Epidermal melanocyte (primary cell): ENCODE results near the gene CPXM1.
"Not testable (repeated sequence)": the region's sequence is repeated elsewhere in the genome, so short reads cannot be mapped to it uniquely, and the experiment has no call there.

Experiments
- DNase-seq: peaks from one replicate; pipeline ENCODE4 v3.0.0; 2011; ENCODE audit warnings: low spot score; ENCODE audit not compliant: insufficient read length

CPXM1 gene

GRCh38 chr20:2801286-2801728 is 880 bp upstream of the CPXM1 start:
- DNase-seq: no peak

- DNase-seq: no peak
These were observed 523 bp downstream of the CPXM1 start for GRCh38 chr20:2799688-2800520.

DNA sequence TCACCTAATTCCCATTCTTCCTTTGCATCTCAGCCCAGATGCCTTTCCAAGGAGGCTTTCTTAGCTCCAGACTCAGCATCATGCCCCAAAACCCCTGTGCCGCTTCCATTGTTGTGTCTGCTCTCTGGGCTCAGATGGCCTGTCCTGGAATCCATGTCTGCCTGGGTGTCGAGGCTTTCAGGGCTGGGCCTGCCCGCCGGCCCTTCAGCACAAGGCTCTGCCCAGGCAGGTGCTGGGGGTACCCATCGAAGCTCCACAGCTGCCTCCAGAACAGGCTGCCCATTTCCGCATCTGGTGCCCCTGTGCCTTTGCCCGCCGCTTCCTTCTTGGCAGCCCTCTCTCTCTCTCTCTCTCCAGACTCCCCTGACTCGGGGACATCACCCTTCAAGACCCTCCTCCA is 1.2 kb downstream of the CPXM1 start:
- DNase-seq: no peak

DNA sequence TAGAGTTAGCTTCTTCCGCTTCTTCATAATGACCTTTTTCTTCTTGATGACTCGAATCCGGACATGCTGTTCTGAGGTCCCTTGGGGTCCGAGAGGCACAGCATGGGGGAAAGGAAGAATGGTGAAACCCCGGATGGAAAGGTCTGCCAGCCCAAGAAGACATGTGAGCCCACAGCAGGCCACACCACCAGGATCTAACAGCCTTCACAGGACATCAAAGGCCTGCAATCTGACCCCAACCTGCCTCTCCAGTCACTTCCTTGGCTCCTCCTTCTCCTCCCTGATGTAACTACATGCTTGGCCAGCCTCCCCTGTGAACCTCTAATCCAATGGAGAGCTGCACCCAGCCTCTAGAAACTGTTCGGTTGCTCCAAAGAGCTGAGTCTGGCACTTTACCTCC is 1.6 kb downstream of the CPXM1 start:
- DNase-seq: no peak

DNA sequence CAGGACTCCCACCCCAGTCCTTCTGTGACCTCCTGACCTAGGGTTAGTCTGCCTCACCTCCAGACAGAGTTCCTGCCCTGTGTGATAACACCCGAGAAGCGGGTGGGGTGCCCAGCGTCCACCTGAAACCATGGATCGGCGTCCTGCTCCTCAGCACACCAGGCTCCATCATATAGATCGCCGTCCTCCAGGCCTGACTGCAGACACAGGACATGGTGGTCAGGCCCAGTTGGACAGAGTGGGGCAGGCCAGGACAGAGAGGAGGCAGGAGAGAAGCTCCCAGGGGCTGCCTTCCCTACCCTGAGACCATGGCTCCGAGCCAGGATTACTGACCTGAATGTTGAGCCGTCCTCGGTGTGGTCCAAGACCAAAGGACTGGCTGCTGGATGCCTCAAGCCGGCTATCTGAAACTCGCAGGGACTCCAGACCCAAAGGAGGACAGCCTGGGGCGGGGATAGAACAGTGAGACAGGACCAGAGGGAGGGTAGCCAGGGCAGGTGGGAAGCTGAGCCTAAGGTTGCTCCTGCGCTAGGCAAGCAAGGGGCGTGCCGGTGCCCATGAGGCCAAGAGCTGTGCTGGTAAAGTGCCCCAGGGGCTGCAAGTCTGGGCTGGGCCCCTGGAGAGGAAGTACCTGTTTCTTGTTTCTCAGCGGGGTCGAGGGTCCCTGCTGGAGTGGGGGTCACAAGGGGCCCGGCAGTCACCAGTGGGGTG is 2.2 kb downstream of the CPXM1 start:
- DNase-seq: no peak

DNA sequence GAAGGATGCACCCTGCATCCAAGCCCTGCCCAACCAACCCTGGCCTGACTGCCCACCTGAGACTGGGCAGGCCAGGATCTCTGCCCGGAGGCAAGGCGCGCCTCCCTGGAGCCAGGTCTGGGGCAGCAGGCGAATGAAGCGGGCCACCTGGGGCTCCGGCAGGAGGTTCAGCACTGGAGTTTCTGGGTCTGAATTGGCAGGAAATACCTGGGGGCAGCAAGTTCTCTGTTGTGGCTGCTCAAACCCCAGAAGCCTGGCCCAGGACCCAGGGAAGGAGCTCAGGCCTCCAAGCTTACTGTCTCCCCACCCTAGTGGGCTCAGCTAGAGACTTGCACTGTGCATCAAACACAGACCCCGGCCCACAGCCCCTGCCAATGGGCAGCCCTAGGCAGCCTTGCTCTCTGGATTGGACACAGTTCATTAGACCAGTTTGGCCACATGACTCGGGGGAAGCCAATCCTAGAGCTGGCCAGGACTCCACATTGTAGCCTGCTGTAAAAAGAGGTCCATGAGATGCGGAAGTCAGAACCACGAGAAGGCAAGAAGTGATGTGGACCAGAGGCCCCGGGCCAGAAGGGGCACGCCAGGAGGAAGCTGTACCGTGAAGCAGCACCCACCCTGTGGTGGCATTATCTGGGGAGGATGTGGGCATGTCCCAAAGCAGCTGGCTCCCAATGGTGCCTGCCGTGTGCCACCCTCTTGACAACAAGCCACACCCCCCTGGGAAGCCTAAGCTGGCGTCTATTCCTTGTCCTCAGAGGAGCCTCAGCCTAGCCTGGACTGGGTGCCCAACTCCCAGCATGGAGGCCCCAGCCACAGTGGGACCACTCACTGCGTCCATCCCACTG is 3.1 kb downstream of the CPXM1 start:
- DNase-seq: no peak

DNA sequence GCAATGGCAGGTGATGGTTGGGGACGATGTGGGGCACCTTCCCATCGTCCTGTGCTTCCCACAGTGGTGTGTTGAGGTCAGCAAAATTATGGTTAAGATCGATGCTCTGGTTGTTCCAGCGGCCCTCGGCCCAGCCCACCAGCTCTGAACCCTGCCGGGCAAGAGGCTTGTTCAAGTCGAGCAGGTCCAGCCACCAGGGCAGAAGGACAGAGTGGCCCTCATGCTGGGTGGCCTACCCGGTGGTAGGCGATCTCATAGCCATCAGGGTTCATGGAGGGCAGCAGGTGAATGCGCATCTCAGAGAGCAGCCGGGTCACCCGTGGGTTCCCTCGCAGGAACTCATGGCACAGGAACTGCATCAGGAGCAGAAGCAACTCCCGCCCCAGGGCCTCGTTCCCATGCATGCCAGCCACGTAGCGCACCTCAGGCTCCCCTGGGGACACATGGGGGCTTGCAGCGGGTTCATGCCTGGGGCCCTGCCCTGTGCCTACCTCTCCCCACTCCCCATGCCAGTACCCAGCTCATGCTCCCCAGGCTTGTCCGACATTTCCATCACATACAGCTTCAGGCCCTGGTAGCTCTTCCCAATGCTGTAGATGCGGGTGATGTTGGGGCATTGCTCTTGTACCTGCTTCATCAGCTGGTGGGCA is 4.3 kb downstream of the CPXM1 start:
- no peak for DNase-seq

DNA sequence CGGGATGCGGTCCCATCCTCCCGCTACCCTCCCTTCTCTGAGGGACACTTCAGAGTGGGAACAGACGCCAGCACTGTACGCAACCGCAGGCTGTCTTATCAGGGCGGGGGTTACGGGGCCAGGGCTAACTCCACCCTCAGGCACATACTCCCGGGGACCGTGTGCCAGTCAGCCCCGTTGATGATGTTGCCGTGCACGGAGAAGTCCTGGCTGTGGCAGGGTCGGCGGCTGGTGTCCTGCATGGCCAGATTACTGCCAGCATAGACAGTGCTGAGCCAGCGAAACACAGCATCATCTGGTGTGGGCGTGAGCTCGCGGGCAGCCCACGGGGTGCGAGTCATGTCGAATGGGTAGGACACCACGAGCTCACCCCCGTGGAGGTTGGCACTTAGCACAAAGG is 5.0 kb downstream of the CPXM1 start:
- DNase-seq: no peak

DNA sequence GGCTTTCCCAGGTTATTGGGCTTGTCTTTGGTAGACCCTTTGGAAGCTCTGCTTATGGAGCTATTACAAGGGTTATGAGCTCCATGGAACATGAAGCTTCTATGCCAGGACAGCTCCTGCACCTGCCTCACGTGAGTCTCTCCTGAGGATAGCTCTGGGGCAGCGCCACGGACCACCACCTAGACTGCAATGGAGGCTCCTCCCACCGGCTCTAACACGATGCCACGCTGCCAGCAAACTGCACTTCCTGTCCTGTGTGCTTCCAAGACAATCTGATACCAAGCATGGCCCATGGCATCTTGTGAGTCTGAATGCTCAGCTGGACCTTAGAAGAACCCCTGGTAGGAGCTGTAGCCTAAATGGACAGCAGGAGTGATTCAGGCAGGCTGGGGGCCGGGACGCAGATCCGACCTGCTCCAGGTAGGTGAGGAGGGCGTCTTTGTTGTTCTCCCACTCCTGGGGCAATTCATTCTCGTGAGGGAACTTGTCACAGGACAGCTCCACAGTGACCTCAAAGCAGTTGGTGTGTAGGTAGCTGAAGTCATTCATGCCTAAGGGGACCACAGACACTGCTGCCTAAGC is 5.5 kb downstream of the CPXM1 start:
- DNase-seq: no peak

DNA sequence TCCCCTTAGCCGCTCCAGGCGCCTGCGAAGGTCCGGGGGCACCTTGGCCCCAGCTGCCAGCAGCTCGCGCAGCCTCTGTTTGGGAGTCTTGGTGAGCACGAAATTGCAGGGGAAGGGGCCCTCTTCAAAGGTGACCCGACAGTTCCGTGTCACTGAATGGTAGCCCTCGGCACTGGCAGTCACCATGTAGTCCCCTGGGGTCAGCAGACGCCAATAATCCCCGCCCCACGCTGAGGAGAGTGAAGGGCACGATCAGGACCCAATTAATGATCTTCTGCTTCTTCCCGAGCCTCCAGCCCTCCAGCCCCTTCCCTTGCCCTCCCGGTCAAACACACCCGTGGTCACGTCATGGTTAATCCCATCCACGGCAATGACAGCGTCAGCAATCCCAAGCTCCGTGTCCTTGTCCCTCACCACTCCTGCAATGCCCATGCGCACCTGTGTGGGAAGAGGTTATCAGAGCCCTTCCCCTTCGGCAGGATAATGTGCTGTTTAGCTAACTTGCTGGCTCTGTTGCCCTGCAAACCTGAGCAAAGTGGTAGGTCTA is 6.2 kb downstream of the CPXM1 start:
- no peak for DNase-seq

GRCh38 chr20:2793471-2793870 is 7.0 kb downstream of the CPXM1 start:
- DNase-seq: peak; percentile 15

- no peak for DNase-seq
These were observed 16.4 kb downstream of the CPXM1 start for GRCh38 chr20:2783908-2784566.

DNA sequence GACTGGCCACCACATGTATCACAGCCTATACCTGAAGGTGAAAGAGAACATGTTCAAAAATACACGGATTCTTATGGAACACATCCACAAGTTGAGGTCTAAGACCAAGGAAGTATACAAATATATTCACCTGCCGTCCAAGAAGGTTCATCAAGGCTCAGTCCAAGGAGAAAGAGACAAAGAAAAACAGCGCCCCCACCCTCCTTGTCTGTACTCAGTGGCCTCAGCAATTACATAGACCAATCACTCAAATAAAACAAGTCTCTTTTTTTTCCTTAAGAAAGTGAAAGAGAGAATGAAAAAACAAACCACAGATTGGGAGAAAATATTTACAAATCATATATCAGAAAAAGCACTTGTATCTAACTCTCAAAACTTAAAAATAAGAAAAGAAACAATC is 19.5 kb downstream of the CPXM1 start:
- DNase-seq: peak; percentile 7

- no peak for DNase-seq
These were observed 21.7 kb downstream of the CPXM1 start for GRCh38 chr20:2778602-2779321.

DNA sequence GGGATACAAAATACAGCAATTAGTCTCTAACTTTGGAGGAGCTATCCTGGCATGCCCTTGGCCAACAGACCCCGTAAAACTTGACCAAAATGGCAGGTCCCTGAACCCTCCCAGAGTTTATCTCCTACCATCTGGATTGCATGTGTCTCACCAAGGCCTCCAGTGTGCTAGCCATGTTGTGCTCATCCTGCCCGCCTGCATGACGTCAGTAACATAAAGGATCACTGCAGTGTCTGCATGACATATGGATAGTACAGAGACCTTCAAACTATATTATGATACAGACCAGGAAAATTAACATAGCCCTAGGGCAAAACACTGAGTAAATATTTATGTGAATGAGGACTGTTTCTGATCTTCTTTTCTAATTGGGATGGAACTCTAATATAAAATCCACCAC is 25.3 kb downstream of the CPXM1 start:
- DNase-seq: no peak

DNA sequence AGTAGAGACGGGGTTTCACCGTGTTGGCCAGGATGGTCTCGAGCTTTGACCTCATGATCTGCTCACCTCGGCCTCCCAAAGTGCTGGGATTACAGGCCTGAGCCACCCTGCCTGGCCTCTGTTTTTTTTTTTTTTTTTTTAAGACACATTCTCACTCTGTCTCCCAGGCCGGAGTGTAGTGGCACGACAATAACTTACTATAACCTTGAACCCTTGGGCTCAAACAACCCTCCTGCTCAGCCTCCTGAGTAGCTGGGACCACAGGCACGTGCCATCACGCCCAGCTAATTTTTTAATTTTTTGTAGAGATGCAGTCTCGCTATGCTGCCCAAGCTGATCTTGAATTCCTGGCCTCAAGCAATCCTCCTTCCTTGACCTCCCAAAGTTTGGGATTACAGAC is 26.6 kb downstream of the CPXM1 start:
- DNase-seq: no peak

- no peak for DNase-seq
These were observed 28.8 kb downstream of the CPXM1 start for GRCh38 chr20:2771631-2772080.

DNA sequence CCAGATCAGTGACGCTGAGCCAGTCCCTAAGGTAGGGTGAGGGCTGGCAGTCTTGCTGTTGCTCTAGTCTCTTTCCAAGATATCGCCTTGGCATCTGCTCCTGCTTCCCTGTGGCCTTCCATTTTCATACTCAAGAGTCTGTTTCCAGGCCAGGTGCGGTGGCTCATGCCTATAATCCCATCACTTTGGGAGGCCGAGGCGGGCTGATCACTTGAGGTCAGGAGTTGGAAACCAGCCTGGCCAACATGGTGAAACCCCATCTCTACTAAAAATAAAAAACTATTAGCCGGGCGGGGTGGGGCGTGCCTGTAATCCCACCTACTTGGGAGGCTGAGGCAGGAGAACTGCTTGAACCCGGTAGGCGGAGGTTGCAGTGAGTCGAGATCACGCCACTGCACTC is 30.3 kb downstream of the CPXM1 start:
- DNase-seq: not testable (repeated sequence)

- DNase-seq: peak; percentile 7
These were observed 31.8 kb downstream of the CPXM1 start for GRCh38 chr20:2768632-2769015.
